Stomach (tissue), 4 donors: ENCODE data around the gene DPP10.

Experiments used
- EP300 ChIP-seq: sonication (generic); formaldehyde crosslinking; IDR thresholded peaks from one replicate; pipeline ENCODE4 v1.6.1; 2017; ENCODE audit warnings: antibody characterized with exemption
- TF ChIP-seq, protein P1 (sequence below), 7 experiments: fragments of 450-650 bp in 4 of 7; fragments of 200-600 bp in 3 of 7; sonication (generic) in 3 of 7; IDR thresholded peaks; one replicate each; pipeline ENCODE4 v1.5.1; 2016 to 2019; ENCODE audit warnings: antibody characterized with exemption in 7 of 7, control low read depth in 2 of 7, mild to moderate bottlenecking in 1 of 7

DNA sequence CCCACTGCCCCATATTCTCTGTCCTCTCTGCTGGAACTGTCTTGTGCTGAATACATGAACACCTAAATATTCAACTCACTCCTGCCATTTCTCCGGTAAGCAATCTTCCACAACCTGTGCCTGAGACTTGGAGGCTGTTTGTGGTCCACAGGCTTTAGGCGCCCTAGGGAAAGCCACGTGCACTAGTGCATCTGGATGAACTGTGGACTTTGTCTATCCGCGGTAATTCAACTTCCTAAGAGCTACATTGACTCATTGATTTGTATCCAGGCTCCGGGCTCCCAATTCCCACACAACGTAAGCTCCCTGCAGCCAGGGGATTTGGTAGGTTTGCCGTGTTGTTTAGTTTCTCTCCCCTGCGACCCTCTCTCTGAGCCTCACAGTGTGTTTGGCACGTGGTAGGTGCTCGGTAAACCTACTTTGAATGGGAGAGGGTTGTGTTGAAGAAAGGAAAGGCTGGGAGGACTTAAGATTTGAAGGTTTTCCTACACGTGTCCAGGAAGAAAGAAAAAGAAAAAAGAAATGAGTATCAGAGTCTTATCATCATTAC lies 718.2 kb downstream of the DPP10 start:
- no peak for TF ChIP-seq EP300
- TF ChIP-seq, protein P1, sequence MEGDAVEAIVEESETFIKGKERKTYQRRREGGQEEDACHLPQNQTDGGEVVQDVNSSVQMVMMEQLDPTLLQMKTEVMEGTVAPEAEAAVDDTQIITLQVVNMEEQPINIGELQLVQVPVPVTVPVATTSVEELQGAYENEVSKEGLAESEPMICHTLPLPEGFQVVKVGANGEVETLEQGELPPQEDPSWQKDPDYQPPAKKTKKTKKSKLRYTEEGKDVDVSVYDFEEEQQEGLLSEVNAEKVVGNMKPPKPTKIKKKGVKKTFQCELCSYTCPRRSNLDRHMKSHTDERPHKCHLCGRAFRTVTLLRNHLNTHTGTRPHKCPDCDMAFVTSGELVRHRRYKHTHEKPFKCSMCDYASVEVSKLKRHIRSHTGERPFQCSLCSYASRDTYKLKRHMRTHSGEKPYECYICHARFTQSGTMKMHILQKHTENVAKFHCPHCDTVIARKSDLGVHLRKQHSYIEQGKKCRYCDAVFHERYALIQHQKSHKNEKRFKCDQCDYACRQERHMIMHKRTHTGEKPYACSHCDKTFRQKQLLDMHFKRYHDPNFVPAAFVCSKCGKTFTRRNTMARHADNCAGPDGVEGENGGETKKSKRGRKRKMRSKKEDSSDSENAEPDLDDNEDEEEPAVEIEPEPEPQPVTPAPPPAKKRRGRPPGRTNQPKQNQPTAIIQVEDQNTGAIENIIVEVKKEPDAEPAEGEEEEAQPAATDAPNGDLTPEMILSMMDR (IDR thresholded peaks at IDR 0.05): no peak
